ENCODE results near the gene PIK3CB.
"Not testable (repeated sequence)": the region's sequence is repeated elsewhere in the genome, so short reads cannot be mapped to it uniquely, and the experiment has no call there.

PIK3CB gene

DNA sequence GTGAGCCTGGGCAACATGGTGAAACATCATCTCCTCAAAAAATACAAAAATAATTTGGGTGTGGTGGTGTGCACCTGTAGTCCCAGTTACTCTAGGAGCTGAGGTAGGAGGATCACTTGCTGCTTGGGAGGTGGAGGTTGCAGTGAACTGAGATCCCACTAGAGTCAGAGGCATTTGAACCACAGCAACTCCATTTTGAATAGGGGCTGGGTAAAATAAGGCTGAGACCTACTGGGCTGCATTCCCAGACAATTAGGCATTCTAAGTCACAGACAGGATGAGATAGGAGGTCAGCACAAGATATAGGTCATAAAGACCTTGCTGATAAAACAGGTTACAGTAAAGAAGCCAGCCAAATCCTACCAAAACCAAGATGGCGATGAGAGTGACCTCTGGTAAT, 12.1 kb upstream of the PIK3CB start:
- not testable (repeated sequence) for DNase-seq (ENCODE audit: low read depth)

DNA sequence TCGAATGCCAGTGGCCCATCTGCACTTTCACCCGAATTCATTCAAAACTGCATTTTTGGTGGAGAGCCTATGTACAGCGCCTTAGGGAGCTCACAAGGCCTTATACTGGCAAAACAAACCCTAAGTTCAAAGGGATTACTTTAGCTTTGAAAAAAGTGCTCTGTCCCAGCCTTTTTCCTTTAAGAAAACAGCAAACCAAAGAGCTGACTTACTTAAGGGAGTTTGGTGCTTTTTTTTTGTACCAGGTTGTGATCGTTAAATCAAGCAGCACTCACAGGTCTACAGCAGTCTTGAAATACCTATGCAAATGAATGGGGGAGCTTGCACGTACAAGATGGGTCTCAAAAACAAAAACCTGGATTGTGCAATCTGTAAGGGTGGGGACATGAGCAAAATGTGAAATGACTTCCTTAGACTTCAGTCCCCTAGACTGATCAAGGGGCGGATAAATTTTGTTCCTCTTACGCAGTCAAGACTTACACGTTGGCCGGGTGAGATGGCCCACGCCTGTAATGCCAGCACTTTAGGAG, 11.6 kb upstream of the PIK3CB start:
- DNase-seq (ENCODE audit: low read depth) = no peak

DNA sequence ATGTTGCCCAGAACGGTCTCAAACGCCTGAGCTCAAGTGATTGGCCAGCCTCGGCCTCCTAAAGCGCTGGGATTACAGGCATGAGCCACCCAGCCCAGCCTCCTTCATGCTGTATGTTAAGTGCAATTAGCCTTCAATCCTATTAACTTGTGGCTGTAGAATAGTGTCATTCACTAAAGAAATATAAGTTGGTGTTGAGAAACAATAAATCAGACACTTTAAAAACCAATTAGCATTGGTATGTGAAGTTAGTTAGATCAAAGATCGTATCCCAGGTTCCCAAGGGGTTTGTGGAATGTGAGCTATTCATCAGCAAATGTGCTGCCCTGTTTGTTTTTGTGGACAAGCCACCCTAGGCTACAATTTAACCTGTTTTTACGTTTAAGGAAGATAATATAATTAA, 11.0 kb upstream of the PIK3CB start:
- DNase-seq (ENCODE audit: low read depth) = no peak

DNA sequence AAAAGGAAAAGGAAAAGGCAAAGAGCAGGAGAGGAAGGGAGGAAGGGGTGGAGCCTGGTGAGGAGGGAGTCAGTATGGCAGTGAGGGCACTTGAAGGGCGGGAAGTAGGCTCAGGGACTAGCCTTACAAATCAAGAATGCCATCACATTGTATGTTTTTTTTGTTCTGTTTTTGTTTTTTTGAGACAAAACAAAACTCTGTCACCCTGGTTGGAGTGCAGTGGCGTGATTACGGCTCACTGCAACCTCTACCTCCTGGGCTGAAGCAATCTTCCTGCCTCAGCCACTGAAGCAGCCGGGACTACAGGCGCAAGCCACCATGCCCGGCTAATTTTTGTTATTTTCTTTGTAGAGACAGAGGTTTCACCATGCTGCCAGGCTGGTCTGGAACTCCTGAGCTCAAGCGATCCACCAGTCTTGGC, 10.5 kb upstream of the PIK3CB start:
- no peak for DNase-seq (ENCODE audit: low read depth)

GRCh38 chr3:138842483-138843188, 7.9 kb upstream of the PIK3CB start:
- no peak for DNase-seq (ENCODE audit: low read depth)

- DNase-seq (ENCODE audit: low read depth) = not testable (repeated sequence)
Observed at GRCh38 chr3:138838385-138838784, 3.7 kb upstream of the PIK3CB start.

DNA sequence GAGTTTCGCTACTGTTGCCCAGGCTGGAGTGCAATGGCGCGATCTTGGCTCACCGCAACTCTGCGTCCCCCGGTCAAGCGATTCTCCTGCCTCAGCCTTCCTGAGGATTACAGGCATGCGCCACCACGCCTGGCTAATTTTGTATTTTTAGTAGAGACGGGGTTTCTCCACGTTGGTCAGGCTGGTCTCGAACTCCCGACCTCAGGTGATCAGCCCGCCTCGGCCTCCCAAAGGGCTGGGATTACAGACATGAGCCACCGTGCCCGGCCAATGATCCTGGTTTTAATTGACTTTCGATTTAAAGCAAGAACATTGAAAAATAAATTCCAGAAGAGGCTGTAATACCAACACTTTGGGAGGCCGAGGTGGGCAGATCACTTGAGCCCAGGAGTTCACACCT, 1.1 kb upstream of the PIK3CB start:
- DNase-seq (ENCODE audit: low read depth) = not testable (repeated sequence)

GRCh38 chr3:138835397-138835757, 649 bp upstream of the PIK3CB start:
- no peak for DNase-seq (ENCODE audit: low read depth)

DNA sequence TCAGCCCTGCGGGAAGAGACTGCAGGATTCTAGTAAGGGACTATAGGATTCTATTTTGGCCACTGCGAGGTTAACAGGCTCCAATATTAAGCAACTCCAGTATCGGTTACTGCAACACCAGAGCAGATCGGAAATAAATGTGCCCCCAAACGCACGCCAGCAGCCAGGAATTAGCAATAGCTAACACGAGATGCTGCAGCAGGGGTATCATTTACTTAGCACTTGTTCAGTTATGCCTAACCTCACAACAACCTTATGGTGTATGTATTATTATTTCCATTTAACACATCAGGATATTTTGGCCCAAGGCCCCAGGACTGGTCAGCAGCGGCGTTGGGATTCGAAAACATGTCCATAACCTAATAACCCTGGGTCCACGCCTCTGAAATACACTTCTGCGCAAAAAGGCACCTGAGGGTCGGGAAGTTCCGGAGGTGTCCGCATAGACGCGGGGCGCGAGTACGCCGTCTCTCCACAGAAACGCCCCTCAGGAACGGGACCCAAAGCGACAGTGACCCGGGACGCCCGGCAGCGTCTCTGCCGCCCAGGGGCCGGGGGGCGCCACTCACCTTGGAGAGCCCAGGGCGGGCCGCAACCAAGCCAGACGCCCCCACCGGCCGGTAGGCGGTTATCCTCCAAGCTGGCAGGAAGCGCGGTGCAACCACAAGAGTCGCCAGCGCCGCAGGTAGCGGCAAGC, 681 bp downstream of the PIK3CB start:
- DNase-seq (ENCODE audit: low read depth) = peak; percentile 61

DNA sequence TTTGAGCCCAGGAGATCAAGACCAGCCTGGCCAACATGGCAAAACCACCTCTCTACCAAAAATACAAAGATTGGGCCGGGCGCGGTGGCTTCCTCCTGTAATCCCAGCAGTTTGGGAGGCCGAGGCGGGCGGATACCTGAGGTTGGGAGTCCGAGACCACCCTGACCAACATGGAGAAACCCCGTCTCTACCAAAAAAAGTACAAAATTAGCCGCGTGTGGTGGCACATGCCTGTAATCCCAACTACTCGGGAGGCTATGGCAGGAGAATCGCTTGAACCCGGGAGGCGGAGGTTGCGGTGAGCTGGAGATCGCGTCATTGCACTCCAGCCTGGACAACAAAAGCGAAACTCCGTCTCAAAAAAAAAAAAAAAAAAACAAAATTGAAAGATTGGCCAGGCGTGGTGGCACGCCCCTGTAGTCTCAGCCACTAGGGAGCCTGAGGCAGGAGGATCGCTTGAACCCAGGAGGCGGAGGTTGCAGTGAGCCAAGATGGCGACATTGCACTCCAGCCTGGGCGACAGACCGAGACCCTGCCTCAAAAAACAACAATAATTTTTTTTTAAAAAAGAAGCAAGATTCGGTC, 2.2 kb downstream of the PIK3CB start:
- DNase-seq (ENCODE audit: low read depth) = peak; percentile 46

DNA sequence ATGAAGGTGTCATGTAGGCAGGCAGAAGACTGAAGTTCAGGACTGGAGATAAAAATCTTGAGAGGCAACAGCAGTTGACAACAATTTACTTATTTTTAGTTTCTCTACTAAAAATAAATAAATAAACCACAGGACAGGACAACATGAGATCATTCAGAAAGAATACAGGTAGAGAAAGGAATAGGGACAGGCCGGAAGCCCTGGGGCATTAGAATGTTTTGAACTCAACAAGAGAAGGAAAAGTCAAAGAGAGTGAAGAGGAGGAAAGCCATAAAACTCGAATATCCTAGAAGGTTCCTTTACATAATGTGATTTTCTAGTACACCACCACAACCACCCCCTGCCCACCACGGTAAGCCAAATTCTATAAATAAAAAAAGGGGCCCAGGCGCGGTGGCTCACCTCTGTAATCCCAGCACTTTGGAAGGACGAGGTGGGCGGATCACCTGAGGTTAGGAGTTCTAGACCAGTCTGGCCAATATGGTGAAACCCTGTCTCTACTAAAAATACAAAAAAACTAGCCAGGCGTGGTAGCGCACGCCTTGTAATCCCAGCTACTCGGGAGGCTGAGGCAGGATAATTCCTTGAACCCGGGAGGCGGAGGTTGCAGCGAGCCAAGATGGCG, 4.7 kb downstream of the PIK3CB start:
- DNase-seq (ENCODE audit: low read depth) = no peak

- DNase-seq (ENCODE audit: low read depth) = no peak
Observed at GRCh38 chr3:138829097-138829496, 5.6 kb downstream of the PIK3CB start.

DNA sequence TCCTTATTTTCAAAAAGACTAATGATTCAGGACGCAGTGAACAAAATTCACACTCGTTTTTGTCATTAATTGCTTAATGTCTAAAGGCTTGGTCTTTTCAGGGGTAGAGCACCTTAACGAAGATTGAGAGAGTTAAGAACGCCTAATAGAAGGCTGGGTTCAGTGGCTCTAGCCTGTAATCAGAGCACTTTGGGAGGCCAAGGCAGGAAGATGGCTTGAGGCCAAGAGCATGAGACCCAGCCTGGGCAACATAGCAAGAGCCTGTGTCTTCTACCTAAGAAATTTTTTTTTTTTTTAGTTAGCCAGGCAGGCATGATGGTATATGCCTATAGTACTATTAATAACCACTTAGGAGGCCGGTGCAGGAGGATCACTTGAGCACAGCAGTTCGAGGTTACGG, 7.5 kb downstream of the PIK3CB start:
- DNase-seq (ENCODE audit: low read depth) = no peak

DNA sequence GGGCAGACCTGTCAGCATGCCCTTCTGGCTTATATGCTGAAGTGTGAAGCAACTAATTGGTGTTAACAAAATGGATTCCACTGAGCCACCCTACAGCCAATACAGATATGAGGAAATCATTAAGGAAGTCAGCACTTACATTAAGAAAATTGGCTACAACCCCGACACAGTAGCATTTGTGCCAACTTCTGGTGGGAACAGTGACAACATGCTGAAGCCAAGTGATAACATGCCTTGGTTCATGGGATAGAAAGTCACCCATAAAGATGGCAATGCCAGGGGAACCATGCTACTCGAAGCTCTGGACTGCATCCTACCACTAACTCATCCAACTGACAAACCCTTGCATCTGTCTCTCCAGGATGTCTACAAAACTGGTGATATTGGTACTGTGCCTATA, 9.4 kb downstream of the PIK3CB start:
- DNase-seq (ENCODE audit: low read depth) = no peak

DNA sequence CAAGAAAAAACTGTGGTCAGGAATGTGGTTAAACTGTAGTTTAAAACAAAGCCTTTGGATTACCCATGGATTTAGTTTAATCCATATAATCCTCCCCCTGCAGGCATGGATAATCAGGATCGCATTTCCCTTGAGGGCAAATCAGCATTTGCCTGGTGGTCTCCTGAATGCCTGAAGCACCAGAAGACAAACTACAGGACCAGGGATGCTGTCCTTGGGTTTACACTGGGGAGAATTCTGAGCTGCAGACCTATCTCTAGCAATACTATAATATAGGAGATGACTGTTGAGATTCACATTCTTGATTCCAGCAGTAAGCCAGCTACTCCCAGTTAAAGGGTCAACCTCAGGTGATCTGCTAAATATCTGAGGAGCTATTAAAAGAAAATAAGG, 10.6 kb downstream of the PIK3CB start:
- no peak for DNase-seq (ENCODE audit: low read depth)

GRCh38 chr3:138820379-138820778, 14.3 kb downstream of the PIK3CB start:
- not testable (repeated sequence) for DNase-seq (ENCODE audit: low read depth)

- DNase-seq (ENCODE audit: low read depth) = no peak
Observed at GRCh38 chr3:138818185-138818860, 16.4 kb downstream of the PIK3CB start.

- DNase-seq (ENCODE audit: low read depth) = no peak
Observed at GRCh38 chr3:138817695-138818094, 17.0 kb downstream of the PIK3CB start.

DNA sequence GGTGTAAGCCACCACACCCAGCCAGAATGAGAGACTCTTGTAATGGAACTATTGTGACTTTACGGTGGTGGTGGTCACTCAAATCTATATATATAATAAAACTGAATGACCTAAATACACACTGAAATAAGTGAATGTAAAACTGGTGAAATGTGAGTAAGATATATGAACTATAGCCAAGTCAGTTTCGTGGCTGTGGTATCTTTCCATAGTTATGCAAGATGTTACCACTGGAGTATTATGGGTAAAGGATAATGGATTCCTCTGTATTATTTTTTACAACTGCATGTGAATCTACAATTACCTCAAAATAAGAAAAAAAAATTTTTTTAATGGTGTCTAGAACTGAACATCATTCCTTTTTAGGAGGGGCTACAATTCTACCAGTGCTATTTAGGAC, 21.9 kb downstream of the PIK3CB start:
- no peak for DNase-seq (ENCODE audit: low read depth)

DNA sequence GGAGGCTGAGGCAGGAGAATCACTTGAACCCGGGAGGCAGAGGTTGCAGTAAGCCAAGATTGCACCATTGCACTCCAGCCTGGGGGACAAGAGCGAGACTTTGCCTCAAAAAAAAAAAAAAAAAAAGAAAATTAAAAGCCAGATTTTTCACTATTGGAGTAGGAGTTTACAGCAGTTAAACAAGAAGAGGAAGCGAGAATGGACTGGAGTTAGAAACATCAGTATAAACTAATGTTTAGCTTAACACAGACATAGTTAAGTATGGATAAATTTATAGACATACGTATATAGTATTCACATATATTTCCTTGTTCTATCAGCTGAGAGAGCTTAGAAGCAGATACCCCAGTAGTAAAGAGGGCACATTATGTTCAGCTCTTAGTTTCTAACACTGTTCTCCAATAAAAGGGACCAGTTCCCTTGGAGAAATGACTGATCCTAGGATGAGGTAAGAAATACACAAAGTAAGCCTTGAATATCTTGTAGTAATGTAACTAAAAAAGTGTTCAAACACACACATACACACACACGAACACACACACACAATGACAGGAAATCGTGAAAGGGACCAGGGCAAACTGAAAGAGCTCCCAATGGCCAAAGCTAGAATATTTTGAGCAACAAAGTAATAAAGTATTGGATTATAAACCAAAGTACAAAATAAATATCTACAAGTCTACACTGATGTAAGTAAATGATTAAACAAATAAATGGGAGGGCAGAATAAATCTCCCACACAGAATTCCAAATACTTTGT, 25.1 kb downstream of the PIK3CB start:
- DNase-seq (ENCODE audit: low read depth) = no peak

DNA sequence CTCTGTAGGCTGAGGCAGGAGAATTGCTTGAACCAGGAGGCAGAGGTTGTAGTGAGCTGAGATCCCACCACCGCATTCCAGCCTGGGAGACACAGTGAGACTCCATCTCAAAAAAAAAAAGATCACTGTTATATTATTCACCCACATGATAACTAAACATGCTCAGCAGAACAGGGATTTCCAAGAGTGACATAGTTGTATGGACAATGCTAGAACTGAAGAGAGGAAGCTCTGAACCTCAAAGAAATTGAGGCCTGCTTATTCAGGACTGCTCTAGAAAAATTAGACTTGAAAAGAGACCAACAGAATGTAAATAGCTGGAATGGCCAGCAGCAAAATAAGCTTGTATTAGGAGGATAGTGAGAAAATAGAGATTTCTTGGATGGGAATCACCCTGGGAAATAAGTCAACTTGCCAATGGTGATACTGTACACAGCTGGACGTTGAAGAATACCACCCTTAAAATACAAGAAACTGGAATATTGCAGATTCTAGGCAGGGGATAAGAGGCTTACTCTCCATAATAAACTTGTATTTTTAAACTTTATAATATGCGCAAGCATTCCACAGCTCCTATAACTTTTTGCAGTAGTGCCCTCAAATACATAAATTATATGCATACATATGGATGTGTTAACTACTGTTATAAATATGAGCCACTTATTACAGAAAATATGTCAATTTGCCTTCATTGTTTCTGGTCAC, 28.2 kb downstream of the PIK3CB start:
- DNase-seq (ENCODE audit: low read depth) = no peak

All from CMK (cell line).